ENCODE results near the gene CYLD. TPM values are rescaled to one million over a fixed set of nuclear protein-coding genes. Genes with fewer than 3 reads are reported as not detected.
A peak's percentile ranks its signal among the peaks of the same experiment; 100 is the strongest.

Gene CYLD
- total RNA-seq, 1 donor from 2014 or later, result 27.8 TPM

GRCh38 chr16:50695017-50696000 lies 46.6 kb upstream of the CYLD start:
- Mint-ChIP-seq H3K9me3 (ENCODE audit: unreplicated experiment) (no peaks in the 10 kb centered on the region), H3K4me1 (ENCODE audit: unreplicated experiment) (peaks cover 15% of the 10 kb centered on the region), H3K36me3 (ENCODE audit: unreplicated experiment) (no peaks in the 10 kb centered on the region), H3K27me3 (ENCODE audit: unreplicated experiment) (peaks cover 26% of the 10 kb centered on the region), H3K4me3 (ENCODE audit: unreplicated experiment) (no peak overlapping the region), H3K27ac (ENCODE audit: unreplicated experiment) (no peak overlapping the region)
- TF ChIP-seq, protein P1, sequence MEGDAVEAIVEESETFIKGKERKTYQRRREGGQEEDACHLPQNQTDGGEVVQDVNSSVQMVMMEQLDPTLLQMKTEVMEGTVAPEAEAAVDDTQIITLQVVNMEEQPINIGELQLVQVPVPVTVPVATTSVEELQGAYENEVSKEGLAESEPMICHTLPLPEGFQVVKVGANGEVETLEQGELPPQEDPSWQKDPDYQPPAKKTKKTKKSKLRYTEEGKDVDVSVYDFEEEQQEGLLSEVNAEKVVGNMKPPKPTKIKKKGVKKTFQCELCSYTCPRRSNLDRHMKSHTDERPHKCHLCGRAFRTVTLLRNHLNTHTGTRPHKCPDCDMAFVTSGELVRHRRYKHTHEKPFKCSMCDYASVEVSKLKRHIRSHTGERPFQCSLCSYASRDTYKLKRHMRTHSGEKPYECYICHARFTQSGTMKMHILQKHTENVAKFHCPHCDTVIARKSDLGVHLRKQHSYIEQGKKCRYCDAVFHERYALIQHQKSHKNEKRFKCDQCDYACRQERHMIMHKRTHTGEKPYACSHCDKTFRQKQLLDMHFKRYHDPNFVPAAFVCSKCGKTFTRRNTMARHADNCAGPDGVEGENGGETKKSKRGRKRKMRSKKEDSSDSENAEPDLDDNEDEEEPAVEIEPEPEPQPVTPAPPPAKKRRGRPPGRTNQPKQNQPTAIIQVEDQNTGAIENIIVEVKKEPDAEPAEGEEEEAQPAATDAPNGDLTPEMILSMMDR (IDR thresholded peaks at IDR 0.05), result no peak
- no peak for DNase-seq (ENCODE audit: extremely low spot score, unreplicated experiment)

DNA sequence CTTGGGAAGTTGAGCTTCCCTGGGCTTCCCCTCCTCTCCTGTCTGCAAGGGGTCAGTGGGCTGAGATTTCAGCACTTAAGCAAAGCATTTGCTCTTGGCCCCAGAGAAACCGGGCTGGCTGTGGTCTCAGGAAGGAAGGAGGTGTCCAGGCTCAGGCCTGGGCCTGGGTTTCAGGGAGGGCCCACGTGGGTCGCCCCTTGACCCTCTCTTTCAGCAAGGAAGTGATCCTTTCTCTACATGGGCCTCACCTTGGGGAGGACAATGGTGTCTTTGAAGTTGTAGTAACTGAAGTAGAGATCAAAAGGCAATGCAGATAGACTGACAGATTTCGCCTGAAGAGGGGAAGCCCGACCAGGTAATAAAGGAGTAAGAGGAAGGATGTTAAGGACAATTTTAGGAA lies 45.8 kb upstream of the CYLD start:
- no peak for DNase-seq (ENCODE audit: extremely low spot score, unreplicated experiment)
- H3K4me3 Mint-ChIP-seq (ENCODE audit: unreplicated experiment), result no peak overlapping the region
- H3K27ac Mint-ChIP-seq (ENCODE audit: unreplicated experiment), result no peak overlapping the region
- H3K36me3 Mint-ChIP-seq (ENCODE audit: unreplicated experiment), result no peaks in the 10 kb centered on the region
- TF ChIP-seq, protein P1 (IDR thresholded peaks at IDR 0.05), result no peak
- no peaks in the 10 kb centered on the region for H3K9me3 Mint-ChIP-seq (ENCODE audit: unreplicated experiment)
- H3K27me3 Mint-ChIP-seq (ENCODE audit: unreplicated experiment), result peaks cover 22% of the 10 kb centered on the region
- H3K4me1 Mint-ChIP-seq (ENCODE audit: unreplicated experiment), result peaks cover 15% of the 10 kb centered on the region

GRCh38 chr16:50696575-50697420 lies 45.1 kb upstream of the CYLD start:
- no peak overlapping the region for H3K4me3 Mint-ChIP-seq (ENCODE audit: unreplicated experiment)
- H3K27me3 Mint-ChIP-seq (ENCODE audit: unreplicated experiment), result peaks cover 24% of the 10 kb centered on the region
- TF ChIP-seq, protein P1 (IDR thresholded peaks at IDR 0.05), result no peak
- no peaks in the 10 kb centered on the region for H3K36me3 Mint-ChIP-seq (ENCODE audit: unreplicated experiment)
- H3K9me3 Mint-ChIP-seq (ENCODE audit: unreplicated experiment), result no peaks in the 10 kb centered on the region
- no peak for DNase-seq (ENCODE audit: extremely low spot score, unreplicated experiment)
- no peak overlapping the region for H3K27ac Mint-ChIP-seq (ENCODE audit: unreplicated experiment)
- peaks cover 15% of the 10 kb centered on the region for H3K4me1 Mint-ChIP-seq (ENCODE audit: unreplicated experiment)

DNA sequence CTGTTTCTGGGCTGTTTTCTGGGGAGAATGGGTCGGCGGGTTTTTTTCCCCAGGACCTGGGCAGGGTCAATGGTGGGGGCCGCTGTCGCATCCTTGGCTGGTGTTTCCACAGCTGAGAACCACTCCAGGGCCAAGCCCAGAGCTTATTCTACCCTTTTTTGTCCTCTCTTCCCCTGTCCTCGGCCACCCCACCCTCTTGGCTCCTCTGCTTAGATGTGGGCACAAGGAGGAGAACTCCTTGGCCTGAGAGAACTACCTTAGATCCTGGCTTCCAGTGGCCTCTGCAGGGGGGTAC lies 44.5 kb upstream of the CYLD start:
- Mint-ChIP-seq H3K27ac (ENCODE audit: unreplicated experiment) (peak overlapping the region; percentile 74), H3K4me1 (ENCODE audit: unreplicated experiment) (peaks cover 15% of the 10 kb centered on the region), H3K9me3 (ENCODE audit: unreplicated experiment) (no peaks in the 10 kb centered on the region), H3K4me3 (ENCODE audit: unreplicated experiment) (no peak overlapping the region), H3K27me3 (ENCODE audit: unreplicated experiment) (peaks cover 22% of the 10 kb centered on the region), H3K36me3 (ENCODE audit: unreplicated experiment) (no peaks in the 10 kb centered on the region)
- no peak for DNase-seq (ENCODE audit: extremely low spot score, unreplicated experiment)
- TF ChIP-seq, protein P1 (IDR thresholded peaks at IDR 0.05), result no peak

Data from osteocyte (in vitro differentiated cells).